Measurements from ENCODE around the gene DOCK1. TPM values are rescaled to one million over a fixed set of nuclear protein-coding genes. Genes with fewer than 3 reads are reported as not detected.

DOCK1 gene
- total and polyA plus RNA-seq, 7 experiments from 2014 or later = 0.11 to 1.2 (median 0.34) TPM; not detected in 2

GRCh38 chr10:127149501-127150081, 244.4 kb downstream of the DOCK1 start:
- Histone ChIP-seq H3K36me3 (ENCODE audit: control insufficient read depth in 2 of 3, insufficient read depth in 3 of 3, low read length in 3 of 3) (no peaks in the 10 kb centered on the region), H3K4me1 (ENCODE audit: control insufficient read depth in 2 of 2, insufficient read depth in 2 of 2, low read length in 2 of 2) (no peaks in the 10 kb centered on the region), H3K4me3 (ENCODE audit: low read length) (no peak overlapping the region), H3K9me3 (ENCODE audit: control insufficient read depth in 2 of 3, low read length in 3 of 3) (no peaks in the 10 kb centered on the region), H3K27ac (ENCODE audit: low read depth, low read length) (no peak overlapping the region), H3K27me3 (ENCODE audit: control insufficient read depth in 2 of 2, insufficient read depth in 2 of 2, low read length in 2 of 2) (no peaks in the 10 kb centered on the region)
- ATAC-seq = no peak
- H3K27ac Mint-ChIP-seq = no peak overlapping the region
- no peak for DNase-seq
- H3K4me1 Mint-ChIP-seq = peaks cover 0 to 3% (median 0%) of the 10 kb centered on the region in 7 donors
- intact Hi-C loops (cut with micrococcal nuclease) = no loop called here
- POLR2A ChIA-PET = no interaction called here
- H3K36me3 Mint-ChIP-seq = no peaks in the 10 kb centered on the region
- H3K4me3 Mint-ChIP-seq = no peak overlapping the region
- H3K27me3 Mint-ChIP-seq = peaks cover 0 to 19% (median 0%) of the 10 kb centered on the region in 5 donors
- CTCF ChIA-PET = no interaction called here
- H3K9me3 Mint-ChIP-seq = no peaks in the 10 kb centered on the region

DNA sequence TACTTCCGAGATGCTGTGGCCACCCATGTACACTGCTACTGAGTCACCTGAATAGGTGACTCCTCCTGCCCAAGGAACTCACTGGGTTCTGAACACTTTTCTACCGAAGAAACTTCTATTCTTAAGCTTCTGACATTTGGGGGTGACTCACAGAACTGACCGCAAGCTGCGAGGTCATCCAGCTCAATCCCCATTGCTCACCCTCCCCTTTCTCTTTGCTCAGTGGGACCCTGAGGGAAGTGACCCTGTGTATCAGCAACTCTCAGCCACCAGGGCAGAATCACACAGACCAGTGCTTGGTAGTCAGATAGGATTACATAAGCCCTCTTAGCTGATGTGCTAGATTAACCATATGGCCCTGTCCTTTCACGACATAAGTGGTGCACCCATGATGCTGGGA, 244.9 kb downstream of the DOCK1 start:
- no peak for ATAC-seq
- no peaks in the 10 kb centered on the region for H3K36me3 Mint-ChIP-seq
- intact Hi-C loops (cut with micrococcal nuclease) = no loop called here

GRCh38 chr10:127151541-127151940, 246.3 kb downstream of the DOCK1 start:
- Histone ChIP-seq H3K27me3 (ENCODE audit: control insufficient read depth in 2 of 2, insufficient read depth in 2 of 2, low read length in 2 of 2) (no peaks in the 10 kb centered on the region), H3K4me1 (ENCODE audit: control insufficient read depth in 2 of 2, insufficient read depth in 2 of 2, low read length in 2 of 2) (no peaks in the 10 kb centered on the region), H3K9me3 (ENCODE audit: control insufficient read depth in 2 of 3, low read length in 3 of 3) (no peaks in the 10 kb centered on the region), H3K36me3 (ENCODE audit: control insufficient read depth in 2 of 3, insufficient read depth in 3 of 3, low read length in 3 of 3) (no peaks in the 10 kb centered on the region), H3K27ac (ENCODE audit: low read depth, low read length) (no peak overlapping the region), H3K4me3 (ENCODE audit: low read length) (no peak overlapping the region)
- DNase-seq (no peak), ATAC-seq (no peak)
- H3K27ac Mint-ChIP-seq = no peak overlapping the region
- no peaks in the 10 kb centered on the region for H3K9me3 Mint-ChIP-seq
- intact Hi-C loops (cut with micrococcal nuclease) = no loop called here
- ChIA-PET POLR2A (no interaction called here), CTCF (no interaction called here)
- no peak overlapping the region for H3K4me3 Mint-ChIP-seq
- H3K27me3 Mint-ChIP-seq = peaks cover 0 to 10% (median 0%) of the 10 kb centered on the region in 5 donors
- H3K4me1 Mint-ChIP-seq = peaks cover 0 to 3% (median 0%) of the 10 kb centered on the region in 7 donors
- no peaks in the 10 kb centered on the region for H3K36me3 Mint-ChIP-seq

More for the DNA sequence above, 244.9 kb downstream of the DOCK1 start:
- no peaks in the 10 kb centered on the region for H3K27me3 ChIP-seq (ENCODE audit: control insufficient read depth in 2 of 2, insufficient read depth in 2 of 2, low read length in 2 of 2)
- H3K27me3 Mint-ChIP-seq = peaks cover 0 to 16% (median 0%) of the 10 kb centered on the region in 5 donors
- no peak overlapping the region for H3K4me3 ChIP-seq (ENCODE audit: low read length)
- no peak for DNase-seq
- POLR2A ChIA-PET = no interaction called here
- H3K9me3 Mint-ChIP-seq = no peaks in the 10 kb centered on the region
- no peaks in the 10 kb centered on the region for H3K4me1 ChIP-seq (ENCODE audit: control insufficient read depth in 2 of 2, insufficient read depth in 2 of 2, low read length in 2 of 2)
- no peak overlapping the region for H3K27ac ChIP-seq (ENCODE audit: low read depth, low read length)
- no peaks in the 10 kb centered on the region for H3K36me3 ChIP-seq (ENCODE audit: control insufficient read depth in 2 of 3, insufficient read depth in 3 of 3, low read length in 3 of 3)
- CTCF ChIA-PET = no interaction called here
- peaks cover 0 to 3% (median 0%) of the 10 kb centered on the region in 7 donors for H3K4me1 Mint-ChIP-seq
- H3K27ac Mint-ChIP-seq = no peak overlapping the region
- H3K9me3 ChIP-seq (ENCODE audit: control insufficient read depth in 2 of 3, low read length in 3 of 3) = no peaks in the 10 kb centered on the region
- no peak overlapping the region for H3K4me3 Mint-ChIP-seq

DNA sequence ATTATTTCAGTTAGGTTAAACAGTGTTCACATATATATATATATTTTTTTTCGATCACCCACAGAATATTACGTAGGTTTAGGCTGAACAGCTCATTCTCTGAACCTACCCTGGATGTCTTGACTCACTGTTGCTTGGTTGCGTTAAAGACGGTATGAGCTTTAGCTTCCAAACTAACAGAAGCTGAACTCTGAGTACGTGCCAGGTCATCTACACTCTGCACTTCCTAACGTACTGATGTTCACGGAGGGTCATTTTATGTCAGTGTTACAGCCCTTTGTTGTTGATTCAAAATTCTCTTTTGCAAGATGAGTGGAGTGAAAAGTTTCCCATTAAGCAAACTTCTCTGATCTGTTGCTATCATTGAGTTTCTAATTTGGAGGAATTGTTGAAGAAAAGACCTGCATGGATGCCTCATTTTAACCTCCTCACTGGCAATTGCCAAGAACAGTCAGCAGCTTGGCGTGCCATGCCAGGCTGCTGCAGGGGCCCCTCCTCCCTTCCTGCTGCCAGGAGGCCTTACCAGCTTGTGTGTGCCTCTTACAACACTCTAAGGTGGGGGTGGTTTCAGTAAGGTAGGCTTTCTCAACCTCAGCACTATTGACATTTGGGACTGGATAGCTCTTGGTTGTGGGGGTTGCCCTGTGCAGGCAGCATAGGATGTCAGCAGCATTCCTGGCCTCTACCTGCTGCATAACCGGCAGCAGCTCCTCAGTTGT, 246.9 kb downstream of the DOCK1 start:
- Histone ChIP-seq H3K27ac (ENCODE audit: low read depth, low read length) (no peak overlapping the region), H3K4me3 (ENCODE audit: low read length) (no peak overlapping the region), H3K9me3 (ENCODE audit: control insufficient read depth in 2 of 3, low read length in 3 of 3) (no peaks in the 10 kb centered on the region), H3K36me3 (ENCODE audit: control insufficient read depth in 2 of 3, insufficient read depth in 3 of 3, low read length in 3 of 3) (no peaks in the 10 kb centered on the region), H3K4me1 (ENCODE audit: control insufficient read depth in 2 of 2, insufficient read depth in 2 of 2, low read length in 2 of 2) (no peaks in the 10 kb centered on the region), H3K27me3 (ENCODE audit: control insufficient read depth in 2 of 2, insufficient read depth in 2 of 2, low read length in 2 of 2) (no peaks in the 10 kb centered on the region)
- no peaks in the 10 kb centered on the region for H3K9me3 Mint-ChIP-seq
- H3K27me3 Mint-ChIP-seq = peaks cover 0 to 8% (median 0%) of the 10 kb centered on the region in 5 donors
- ATAC-seq = no peak
- no peak overlapping the region for H3K27ac Mint-ChIP-seq
- no peaks in the 10 kb centered on the region for H3K36me3 Mint-ChIP-seq
- H3K4me1 Mint-ChIP-seq = peaks cover 0 to 3% (median 0%) of the 10 kb centered on the region in 7 donors
- ChIA-PET CTCF (no interaction called here), POLR2A (no interaction called here)
- intact Hi-C loops (cut with micrococcal nuclease) = no loop called here
- no peak for DNase-seq
- no peak overlapping the region for H3K4me3 Mint-ChIP-seq

DNA sequence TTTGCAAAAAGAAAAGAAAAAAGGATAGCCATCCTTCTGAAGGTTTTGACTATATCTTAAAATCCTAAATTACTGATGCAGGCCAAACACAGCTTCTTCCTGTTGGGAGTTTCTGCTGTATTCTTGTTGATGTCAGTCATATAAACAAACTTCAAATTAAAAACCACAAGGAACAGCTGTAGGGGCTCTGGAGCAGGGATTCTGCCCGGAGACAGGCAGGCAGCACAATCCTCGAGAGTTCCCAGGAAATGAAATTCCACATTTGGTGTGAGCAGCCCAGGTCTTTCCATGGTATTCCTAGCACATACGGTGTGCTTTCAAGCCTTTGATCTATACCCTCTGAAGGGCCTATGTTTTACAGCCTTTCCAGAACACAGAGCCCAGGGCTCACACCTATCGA, 248.0 kb downstream of the DOCK1 start:
- Mint-ChIP-seq H3K36me3 (no peaks in the 10 kb centered on the region), H3K9me3 (no peaks in the 10 kb centered on the region), H3K27me3 (peaks cover 0 to 4% (median 0%) of the 10 kb centered on the region in 5 donors), H3K27ac (no peak overlapping the region), H3K4me3 (no peak overlapping the region), H3K4me1 (peaks cover 0 to 3% (median 0%) of the 10 kb centered on the region in 7 donors)
- ATAC-seq (no peak), DNase-seq (no peak)
- H3K36me3 ChIP-seq (ENCODE audit: control insufficient read depth in 2 of 3, insufficient read depth in 3 of 3, low read length in 3 of 3) = no peaks in the 10 kb centered on the region
- intact Hi-C loops (cut with micrococcal nuclease) = no loop called here
- no peaks in the 10 kb centered on the region for H3K4me1 ChIP-seq (ENCODE audit: control insufficient read depth in 2 of 2, insufficient read depth in 2 of 2, low read length in 2 of 2)
- POLR2A ChIA-PET = no interaction called here
- no peaks in the 10 kb centered on the region for H3K9me3 ChIP-seq (ENCODE audit: control insufficient read depth in 2 of 3, low read length in 3 of 3)
- no peak overlapping the region for H3K4me3 ChIP-seq (ENCODE audit: low read length)
- no peaks in the 10 kb centered on the region for H3K27me3 ChIP-seq (ENCODE audit: control insufficient read depth in 2 of 2, insufficient read depth in 2 of 2, low read length in 2 of 2)
- CTCF ChIA-PET = no interaction called here
- H3K27ac ChIP-seq (ENCODE audit: low read depth, low read length) = no peak overlapping the region

- H3K27ac Mint-ChIP-seq = no peak overlapping the region
- Histone ChIP-seq H3K27me3 (ENCODE audit: control insufficient read depth in 2 of 2, insufficient read depth in 2 of 2, low read length in 2 of 2) (no peaks in the 10 kb centered on the region), H3K27ac (ENCODE audit: low read depth, low read length) (no peak overlapping the region), H3K36me3 (ENCODE audit: control insufficient read depth in 2 of 3, insufficient read depth in 3 of 3, low read length in 3 of 3) (no peaks in the 10 kb centered on the region), H3K4me3 (ENCODE audit: low read length) (no peak overlapping the region), H3K9me3 (ENCODE audit: control insufficient read depth in 2 of 3, low read length in 3 of 3) (no peaks in the 10 kb centered on the region), H3K4me1 (ENCODE audit: control insufficient read depth in 2 of 2, insufficient read depth in 2 of 2, low read length in 2 of 2) (no peaks in the 10 kb centered on the region)
- DNase-seq (no peak), ATAC-seq (no peak)
- peaks cover 0 to 9% (median 4%) of the 10 kb centered on the region in 5 donors for H3K27me3 Mint-ChIP-seq
- H3K36me3 Mint-ChIP-seq = no peaks in the 10 kb centered on the region
- POLR2A ChIA-PET = no interaction called here
- intact Hi-C loops (cut with micrococcal nuclease) = no loop called here
- H3K4me3 Mint-ChIP-seq = no peak overlapping the region
- H3K4me1 Mint-ChIP-seq = no peaks in the 10 kb centered on the region
- no peaks in the 10 kb centered on the region for H3K9me3 Mint-ChIP-seq
- CTCF ChIA-PET = no interaction called here
These were observed 249.8 kb downstream of the DOCK1 start for GRCh38 chr10:127154831-127155620.
